GM18511 (cell line): ENCODE measurements around the gene BRF1.
"Not testable (repeated sequence)": the region's sequence is repeated elsewhere in the genome, so short reads cannot be mapped to it uniquely, and the experiment has no call there.

Experiments used
- ATAC-seq: cut with Tn5 transposase; IDR thresholded peaks from one replicate; pipeline ENCODE4 v1.9.1; 2021; ENCODE audit warnings: mild to moderate bottlenecking, moderate library complexity; ENCODE audit not compliant: unreplicated experiment

Gene BRF1, protein sequence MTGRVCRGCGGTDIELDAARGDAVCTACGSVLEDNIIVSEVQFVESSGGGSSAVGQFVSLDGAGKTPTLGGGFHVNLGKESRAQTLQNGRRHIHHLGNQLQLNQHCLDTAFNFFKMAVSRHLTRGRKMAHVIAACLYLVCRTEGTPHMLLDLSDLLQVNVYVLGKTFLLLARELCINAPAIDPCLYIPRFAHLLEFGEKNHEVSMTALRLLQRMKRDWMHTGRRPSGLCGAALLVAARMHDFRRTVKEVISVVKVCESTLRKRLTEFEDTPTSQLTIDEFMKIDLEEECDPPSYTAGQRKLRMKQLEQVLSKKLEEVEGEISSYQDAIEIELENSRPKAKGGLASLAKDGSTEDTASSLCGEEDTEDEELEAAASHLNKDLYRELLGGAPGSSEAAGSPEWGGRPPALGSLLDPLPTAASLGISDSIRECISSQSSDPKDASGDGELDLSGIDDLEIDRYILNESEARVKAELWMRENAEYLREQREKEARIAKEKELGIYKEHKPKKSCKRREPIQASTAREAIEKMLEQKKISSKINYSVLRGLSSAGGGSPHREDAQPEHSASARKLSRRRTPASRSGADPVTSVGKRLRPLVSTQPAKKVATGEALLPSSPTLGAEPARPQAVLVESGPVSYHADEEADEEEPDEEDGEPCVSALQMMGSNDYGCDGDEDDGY

DNA sequence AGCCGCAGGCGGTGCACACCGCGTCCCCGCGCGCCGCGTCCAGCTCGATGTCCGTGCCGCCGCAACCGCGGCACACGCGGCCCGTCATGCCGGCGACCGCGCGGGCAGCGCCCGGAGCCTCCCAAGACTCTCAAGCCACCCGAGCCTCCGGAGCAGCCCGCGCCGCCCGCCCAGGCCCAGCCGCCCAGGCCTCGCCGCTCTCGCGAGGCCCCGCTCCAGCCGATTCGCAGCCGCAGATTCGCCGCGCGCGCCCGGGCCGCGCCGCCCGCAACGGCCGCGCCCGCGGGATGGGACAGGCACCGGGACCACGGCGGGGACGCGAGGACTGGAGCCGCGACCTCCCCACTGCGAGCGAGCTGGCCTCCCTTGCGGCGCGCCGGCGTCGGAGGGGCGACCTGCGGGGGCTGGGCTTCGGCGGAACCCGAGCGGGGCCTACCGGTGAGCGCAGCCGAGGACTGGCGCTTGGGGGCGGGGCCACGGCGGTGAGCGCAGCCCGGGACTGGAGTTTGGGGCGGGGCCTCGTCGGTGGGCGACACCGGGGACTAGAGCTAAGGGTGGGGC is at the start of gene BRF1:
Gene BRF1, minus strand, starts transcription at position 460 of the 561 bp plus-strand sequence. Its CDS starts 372 bp downstream, at position 88.
- ATAC-seq: peak; percentile 85

DNA sequence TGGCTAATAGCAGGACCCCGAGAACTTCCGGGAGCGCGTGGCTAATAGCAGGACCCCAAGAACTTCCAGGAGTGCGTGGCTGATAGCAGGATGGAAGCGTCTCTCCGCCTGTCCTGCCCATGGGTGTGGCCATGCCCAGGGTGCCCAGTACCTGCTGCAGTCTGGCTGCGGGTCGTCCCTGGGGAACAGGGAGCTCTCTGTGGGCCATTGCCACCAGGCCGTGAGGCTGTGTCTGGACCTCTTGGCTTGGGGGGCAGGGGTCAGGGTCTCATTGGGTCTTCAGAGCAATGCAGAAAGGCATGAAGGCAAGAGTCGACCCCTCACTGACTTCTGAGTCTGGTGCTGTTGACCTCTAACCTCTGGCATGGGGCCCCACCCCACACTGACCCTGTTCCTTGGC is 49.2 kb upstream of the BRF1 start:
- ATAC-seq: no peak

DNA sequence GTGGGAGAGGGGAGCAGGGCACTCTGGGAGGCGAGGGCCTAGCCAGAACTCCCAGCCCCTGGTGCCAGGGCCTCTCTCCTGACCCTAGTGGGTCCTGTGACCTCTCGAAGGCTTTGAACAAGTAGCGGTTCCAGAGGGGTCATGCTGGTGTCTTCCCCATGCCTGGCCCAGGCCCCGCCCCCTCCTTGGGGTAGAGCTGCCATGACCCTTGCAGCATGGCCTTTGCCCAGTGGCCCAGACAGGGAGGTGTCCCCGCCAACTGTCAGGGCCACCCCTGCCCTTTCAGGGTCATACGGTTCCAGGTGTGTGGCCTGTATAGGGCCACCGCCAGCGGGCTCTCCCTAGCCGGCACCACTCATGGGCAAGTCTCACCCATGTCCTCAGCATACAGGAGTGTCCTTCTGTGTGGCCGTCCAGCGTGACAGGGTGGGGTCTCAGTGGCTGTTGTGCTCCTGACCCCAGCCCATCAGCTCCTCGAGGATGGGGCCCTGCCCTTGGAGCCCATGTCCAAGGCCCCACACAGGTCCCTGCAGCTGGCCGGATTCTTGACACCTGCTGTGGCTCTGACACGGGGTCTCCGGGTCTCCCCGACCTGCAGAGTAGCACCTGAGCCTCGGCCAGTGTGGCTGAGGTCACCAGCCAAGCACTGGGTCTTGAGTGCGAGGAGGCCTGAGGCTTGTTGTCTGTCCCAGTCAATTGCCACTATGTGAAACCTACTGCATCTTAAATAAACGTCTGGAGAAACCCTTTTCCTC is 48.3 kb upstream of the BRF1 start:
- no peak for ATAC-seq

GRCh38 chr14:105348169-105348944 is 47.6 kb upstream of the BRF1 start:
- no peak for ATAC-seq

- no peak for ATAC-seq
These were observed 46.8 kb upstream of the BRF1 start for GRCh38 chr14:105347587-105347968.

DNA sequence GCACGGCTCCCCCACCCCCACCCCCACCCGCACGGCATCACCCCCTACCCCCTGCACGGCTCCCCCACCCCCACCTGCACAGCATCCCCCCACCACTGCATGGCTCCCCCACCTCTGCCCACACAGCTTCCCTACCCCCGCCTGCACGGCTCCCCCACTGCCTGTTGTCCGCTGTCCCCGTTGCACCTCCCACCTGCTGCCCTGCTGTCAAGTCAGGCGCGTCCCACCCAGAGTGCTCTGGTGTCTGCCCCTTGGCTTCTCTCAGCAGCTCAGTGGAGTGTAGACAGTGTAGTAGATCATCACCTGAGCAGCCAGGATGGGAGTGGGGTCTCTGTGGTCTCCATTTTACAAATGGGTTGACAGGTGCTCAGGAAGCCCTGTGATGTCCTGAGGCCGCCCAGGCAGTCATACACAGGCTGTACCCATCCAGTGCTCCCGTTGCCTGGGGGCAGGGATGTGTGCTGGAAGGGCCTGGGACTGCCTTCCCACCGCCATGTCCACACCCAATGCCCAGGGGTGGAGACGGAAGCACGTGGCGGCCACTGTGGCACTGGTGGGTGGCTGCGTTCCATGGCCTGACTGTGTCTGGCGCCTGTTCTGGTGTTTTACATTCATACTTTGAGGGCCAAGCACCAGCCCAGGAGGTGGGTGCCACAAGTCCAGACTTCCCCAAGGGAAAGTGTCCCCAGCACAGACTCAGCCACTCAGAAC is 46.2 kb upstream of the BRF1 start:
- ATAC-seq: no peak

GRCh38 chr14:105346200-105346533 is 45.4 kb upstream of the BRF1 start:
- no peak for ATAC-seq

- no peak for ATAC-seq
These were observed 42.4 kb upstream of the BRF1 start for GRCh38 chr14:105343194-105343593.

DNA sequence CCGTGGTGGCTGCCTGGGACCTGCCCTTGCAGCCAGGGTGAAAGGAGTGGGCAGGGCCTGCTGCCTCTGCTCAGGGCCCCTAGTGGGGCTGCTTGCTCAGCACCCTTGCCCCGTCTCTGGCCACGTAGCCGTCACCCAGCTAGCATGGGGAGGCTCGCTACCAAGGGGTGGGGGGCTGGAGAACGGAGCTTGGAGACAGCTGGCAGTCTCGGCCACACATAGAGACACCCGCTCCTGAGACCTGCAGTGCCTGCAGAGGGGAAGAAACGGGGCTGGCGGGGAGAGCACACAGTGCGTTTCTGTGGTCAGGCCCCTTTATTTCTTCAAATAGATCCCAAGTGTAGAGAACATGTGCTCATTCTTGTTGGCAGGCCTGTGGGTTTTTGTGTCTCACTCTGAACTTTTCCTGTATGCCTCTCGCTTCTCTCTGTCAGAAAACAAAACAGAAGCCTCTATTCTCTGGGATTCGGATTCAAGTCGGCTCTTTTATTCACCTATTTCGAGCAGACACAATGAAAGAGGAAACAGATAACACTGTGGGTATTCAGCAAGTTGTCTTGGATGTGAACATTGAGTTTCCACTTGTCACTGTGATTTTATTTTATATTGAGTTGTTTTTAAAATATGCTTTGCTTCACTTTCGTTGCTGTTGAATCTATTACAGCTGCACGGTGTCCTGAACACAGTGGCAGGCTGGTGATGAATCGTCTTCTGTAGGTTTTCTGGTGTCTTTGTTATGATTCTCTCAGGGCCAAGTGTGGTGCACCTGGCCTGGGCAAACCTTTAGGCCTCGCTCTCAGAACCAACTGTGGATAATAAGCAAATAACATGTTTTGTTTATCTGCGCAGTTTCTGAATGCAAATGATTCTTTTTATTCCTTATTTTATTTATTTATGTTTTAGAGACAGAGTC is 40.3 kb upstream of the BRF1 start:
- no peak for ATAC-seq

GRCh38 chr14:105337966-105338741 is 37.4 kb upstream of the BRF1 start:
- no peak for ATAC-seq

GRCh38 chr14:105337433-105337832 is 36.6 kb upstream of the BRF1 start:
- no peak for ATAC-seq

GRCh38 chr14:105336477-105337287 is 35.9 kb upstream of the BRF1 start:
- no peak for ATAC-seq

DNA sequence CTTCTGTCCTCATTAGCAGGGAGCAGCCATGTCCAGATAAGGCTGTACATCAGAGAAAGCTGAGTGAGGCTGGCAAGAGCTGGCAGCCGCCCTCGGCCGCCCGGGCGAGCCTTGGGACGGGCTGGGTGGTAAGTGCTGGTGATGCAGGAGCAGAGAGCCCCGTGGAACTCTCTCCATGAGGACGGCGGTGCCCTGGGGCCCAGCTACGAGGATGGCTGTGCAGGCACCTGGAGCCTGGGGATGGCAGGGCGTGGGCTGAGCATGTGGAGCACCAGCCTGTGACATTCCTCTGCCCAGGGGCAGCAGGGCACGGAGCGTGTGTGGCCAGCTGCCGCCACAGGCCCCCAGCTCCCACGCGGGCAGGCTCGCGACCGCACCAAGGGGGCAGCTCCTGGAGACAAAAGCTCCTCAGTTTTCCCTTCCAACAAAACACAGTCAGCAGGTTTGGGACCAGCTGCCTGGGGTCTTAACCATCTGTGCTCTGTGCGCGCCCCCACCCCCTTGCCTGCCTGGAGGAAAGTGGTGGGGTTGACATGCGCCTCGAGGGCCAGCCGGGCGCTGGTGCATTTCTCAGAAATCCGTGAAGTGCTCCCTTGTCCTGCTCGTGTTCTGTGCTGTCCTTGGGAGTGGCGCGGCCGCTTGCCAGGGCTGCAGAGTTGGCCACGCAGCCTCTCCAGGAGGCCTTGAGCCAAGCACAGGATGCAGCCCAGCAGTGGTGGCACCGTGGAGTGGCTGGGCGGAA is 35.1 kb upstream of the BRF1 start:
- no peak for ATAC-seq

DNA sequence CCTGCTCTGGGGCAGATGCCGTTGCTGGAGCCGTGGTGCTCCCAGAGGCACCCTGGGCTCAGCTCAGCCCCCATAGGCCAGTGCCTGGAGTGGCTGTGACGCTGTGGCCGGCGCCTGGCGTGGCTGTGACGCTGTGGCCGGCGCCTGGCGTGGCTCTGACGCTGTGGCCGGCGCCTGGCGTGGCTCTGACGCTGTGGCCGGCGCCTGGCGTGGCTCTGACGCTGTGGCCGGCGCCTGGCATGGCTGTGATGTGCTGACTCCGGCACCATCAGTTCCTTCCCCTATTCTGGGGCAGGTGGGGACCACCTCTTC is 34.4 kb upstream of the BRF1 start:
- ATAC-seq: not testable (repeated sequence)

- ATAC-seq: no peak
These were observed 33.8 kb upstream of the BRF1 start for GRCh38 chr14:105334383-105335230.
